Endothelial cell of umbilical vein (primary cell): Measurements from ENCODE around the gene HSPA9. TPM values are rescaled to one million over a fixed set of nuclear protein-coding genes. Genes with fewer than 3 reads are reported as not detected.

Experiments
- BruUV-seq: library from RNA; stranded (reverse); fragments of 400-500 nt; replicated peaks from 2 replicates; lab custom pipeline; 2021; lab: Mats Ljungman, UMichigan
- CTCF ChIA-PET: fragments of 300-600, 350-600 bp; sonication (Branson Sonifier 250); formaldehyde crosslinking; loops from one replicate; lab custom pipeline; 2021; ENCODE audit warnings: antibody characterized with exemption, inconsistent platforms; lab: Charles Lee
- POLR2A ChIA-PET: fragments of 300-600, 350-600 bp; sonication (Branson Sonifier 250); formaldehyde crosslinking; loops from one replicate; lab custom pipeline; 2021; ENCODE audit warnings: antibody characterized with exemption, inconsistent platforms; lab: Charles Lee
- DNase-seq: peaks from one replicate; pipeline ENCODE4 v3.0.0-alpha.2; 2011; ENCODE audit warnings: low read depth, low spot score
- FAIRE-seq: peaks from 2 replicates; lab custom pipeline; 2011; peaks lifted over from hg19 to GRCh38; lab: Jason Lieb, UNC
- H2AFZ ChIP-seq: 2 replicates; pipeline ENCODE4 v1.6.0; 2012; ENCODE audit warnings: low read depth, low read length, control low read depth, inconsistent platforms
- H3K27ac ChIP-seq: 2 replicates; pipeline ENCODE4 v1.5.1; 2011; ENCODE audit warnings: low read depth, mild to moderate bottlenecking, control low read depth, low read length, moderate library complexity; ENCODE audit not compliant: insufficient read depth
- H3K27me3 ChIP-seq, 2 experiments: 2 replicates each; pipeline versions ENCODE4 v1.6.0 to v1.6.1; 2011; ENCODE audit warnings: low read length in 2 of 2, mixed read lengths in 1 of 2; ENCODE audit not compliant: control insufficient read depth in 2 of 2, insufficient read depth in 2 of 2
- H3K36me3 ChIP-seq, 2 experiments: 2 replicates in 1 of 2; 3 replicates in 1 of 2; pipeline ENCODE4 v1.5.1; 2011; ENCODE audit warnings: low read length in 2 of 2, mild to moderate bottlenecking in 1 of 2, moderate library complexity in 1 of 2; ENCODE audit not compliant: control insufficient read depth in 2 of 2, insufficient read depth in 2 of 2; ENCODE audit errors: extremely low read depth in 1 of 2
- H3K4me1 ChIP-seq: 3 replicates; pipeline ENCODE4 v1.5.1; 2011; ENCODE audit warnings: mild to moderate bottlenecking, low read length; ENCODE audit not compliant: control insufficient read depth, insufficient read depth; ENCODE audit errors: extremely low read depth
- H3K4me2 ChIP-seq: 2 replicates; pipeline ENCODE4 v1.6.1; 2011; ENCODE audit warnings: low read length, control low read depth, mixed read lengths; ENCODE audit not compliant: insufficient read depth
- H3K4me3 ChIP-seq, 3 experiments: fragments of 200-600 bp in 1 of 3; sonication (generic), shearing (Covaris generic) in 1 of 3; replicated peaks in 1 of 3; 2 replicates each; pipeline ENCODE4 v1.5.1; 2011 to 2016; ENCODE audit warnings: control low read depth in 3 of 3, low read length in 3 of 3, mild to moderate bottlenecking in 2 of 3, inconsistent platforms in 1 of 3, low read depth in 1 of 3, moderate library complexity in 1 of 3; ENCODE audit not compliant: insufficient read depth in 1 of 3
- H3K79me2 ChIP-seq: 2 replicates; pipeline ENCODE4 v1.6.0; 2012; ENCODE audit warnings: low read length, inconsistent platforms; ENCODE audit not compliant: control insufficient read depth, insufficient read depth
- H3K9ac ChIP-seq: replicated peaks from 2 replicates; pipeline ENCODE3; 2011; ENCODE audit warnings: low read length, control low read depth; ENCODE audit not compliant: insufficient read depth; ENCODE audit errors: extremely low read depth
- H3K9me1 ChIP-seq: replicated peaks from 3 replicates; pipeline ENCODE4 v1.6.0; 2011; ENCODE audit warnings: mild to moderate bottlenecking, low read length; ENCODE audit not compliant: control insufficient read depth, insufficient read depth; ENCODE audit errors: extremely low read depth
- H3K9me3 ChIP-seq: replicated peaks from 2 replicates; pipeline ENCODE4 v1.5.1; 2012; ENCODE audit warnings: low read length, inconsistent platforms; ENCODE audit not compliant: control insufficient read depth, insufficient read depth
- H4K20me1 ChIP-seq: replicated peaks from 2 replicates; pipeline ENCODE3; 2011; ENCODE audit warnings: mild to moderate bottlenecking, low read length; ENCODE audit not compliant: control insufficient read depth, insufficient read depth; ENCODE audit errors: extremely low read depth
- CTCF ChIP-seq, 2 donors: IDR thresholded peaks; 1 replicate in 1 of 2; 2 replicates in 1 of 2; pipeline ENCODE4 v1.5.1; 2011; ENCODE audit warnings: low read length in 2 of 2, mild to moderate bottlenecking in 2 of 2, moderate library complexity in 2 of 2, control low read depth in 1 of 2, inconsistent platforms in 1 of 2, low read depth in 1 of 2; ENCODE audit not compliant: insufficient read depth in 1 of 2; ENCODE audit errors: extremely low read depth in 1 of 2
- JUN ChIP-seq: IDR thresholded peaks from 2 replicates; pipeline ENCODE4 v1.6.1; 2011; ENCODE audit warnings: borderline replicate concordance, low read depth; ENCODE audit not compliant: insufficient read length, insufficient read depth
- MYC ChIP-seq: IDR thresholded peaks from one replicate; pipeline ENCODE4 v1.6.1; 2011; ENCODE audit warnings: mild to moderate bottlenecking, low read depth, low read length
- POLR2A ChIP-seq: IDR thresholded peaks from 2 replicates; pipeline ENCODE4 v1.6.1; 2012; ENCODE audit warnings: low read depth, mild to moderate bottlenecking, control low read depth, low read length
- POLR2AphosphoS5 ChIP-seq: IDR thresholded peaks from 2 replicates; pipeline ENCODE4 v1.6.1; 2012; ENCODE audit warnings: low read depth, mild to moderate bottlenecking, control low read depth, low read length, moderate library complexity; ENCODE audit not compliant: insufficient read depth
- dilution Hi-C: fragments of 300-500 bp; cut with MboI; formaldehyde crosslinking; loops from one replicate; pipeline ENCODE4 v1.15.0; 2019; ENCODE audit warnings: low sequenced_read_pairs; ENCODE audit not compliant: extremely low pct_ligation_motif_present
- intact Hi-C: fragments of 100-400 bp; cut with micrococcal nuclease; formaldehyde crosslinking; loops from one replicate; pipeline ENCODE4 v1.10.0; 2022
- polyA plus RNA-seq, 4 experiments: library from polyadenylated mRNA; depleted of rRNA in 3 of 4; stranded (reverse) in 3 of 4; unstranded in 1 of 4; fragments of >200 nt; gene quantifications; 2 replicates each; pipeline versions ENCODE4 v1.2.1 to v1.2.3, GENCODE V29; 2011 to 2012; ENCODE audit warnings: missing spikeins in 1 of 4
- total RNA-seq: library from RNA; stranded (reverse); gene quantifications from 2 replicates; pipeline ENCODE4 v1.2.3, GENCODE V29; 2021

HSPA9 gene
- total and polyA plus RNA-seq, 2 donors (not counting 3 experiments of a cell fraction or from before 2014, with no cell fraction given) = 99.6 to 192 TPM

DNA sequence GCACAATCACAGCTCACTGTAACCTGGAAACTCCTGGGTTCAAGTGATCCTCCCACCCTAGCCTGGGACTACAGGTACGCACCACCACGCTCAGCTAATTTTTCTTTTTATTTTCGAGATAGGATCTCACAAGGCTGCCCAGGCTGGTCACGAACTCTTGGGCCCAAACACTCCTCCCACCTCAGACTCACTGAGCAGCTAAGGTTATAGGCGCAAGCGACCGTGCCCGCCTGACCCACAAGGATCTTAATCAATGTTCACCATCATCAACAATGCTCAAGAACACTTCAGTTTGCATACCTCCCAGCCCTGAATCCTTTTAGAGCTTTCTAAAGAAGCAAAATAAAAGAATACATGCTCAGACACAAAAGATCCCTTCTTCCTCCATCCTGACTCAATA is 45.4 kb downstream of the HSPA9 start:
- H2AFZ ChIP-seq = no peak overlapping the region
- dilution Hi-C loops (no loop called here), intact Hi-C loops (no loop called here)
- ChIA-PET POLR2A (no interaction called here), CTCF (interaction anchor here (0.5 kb wide), 1 partner anchor 26 kb away, joined by 3 read pairs; no protein-coding TSS in a partner anchor)
- no peaks in the 10 kb centered on the region for H3K27me3 ChIP-seq
- H3K4me1 ChIP-seq = no peaks in the 10 kb centered on the region
- no peaks in the 10 kb centered on the region for H4K20me1 ChIP-seq
- no peak overlapping the region for H3K27ac ChIP-seq
- H3K9me1 ChIP-seq = no peaks in the 10 kb centered on the region
- H3K4me3 ChIP-seq = no peak overlapping the region
- no peak overlapping the region for H3K9ac ChIP-seq
- H3K36me3 ChIP-seq = no peaks in the 10 kb centered on the region
- H3K4me2 ChIP-seq = no peak overlapping the region
- peaks cover 98% of the 10 kb centered on the region for H3K79me2 ChIP-seq
- DNase-seq (no peak), FAIRE-seq (no peak)
- H3K9me3 ChIP-seq = no peaks in the 10 kb centered on the region
- TF ChIP-seq POLR2AphosphoS5 (no peak), JUN (no peak)
- no TSS peak for BruUV-seq

DNA sequence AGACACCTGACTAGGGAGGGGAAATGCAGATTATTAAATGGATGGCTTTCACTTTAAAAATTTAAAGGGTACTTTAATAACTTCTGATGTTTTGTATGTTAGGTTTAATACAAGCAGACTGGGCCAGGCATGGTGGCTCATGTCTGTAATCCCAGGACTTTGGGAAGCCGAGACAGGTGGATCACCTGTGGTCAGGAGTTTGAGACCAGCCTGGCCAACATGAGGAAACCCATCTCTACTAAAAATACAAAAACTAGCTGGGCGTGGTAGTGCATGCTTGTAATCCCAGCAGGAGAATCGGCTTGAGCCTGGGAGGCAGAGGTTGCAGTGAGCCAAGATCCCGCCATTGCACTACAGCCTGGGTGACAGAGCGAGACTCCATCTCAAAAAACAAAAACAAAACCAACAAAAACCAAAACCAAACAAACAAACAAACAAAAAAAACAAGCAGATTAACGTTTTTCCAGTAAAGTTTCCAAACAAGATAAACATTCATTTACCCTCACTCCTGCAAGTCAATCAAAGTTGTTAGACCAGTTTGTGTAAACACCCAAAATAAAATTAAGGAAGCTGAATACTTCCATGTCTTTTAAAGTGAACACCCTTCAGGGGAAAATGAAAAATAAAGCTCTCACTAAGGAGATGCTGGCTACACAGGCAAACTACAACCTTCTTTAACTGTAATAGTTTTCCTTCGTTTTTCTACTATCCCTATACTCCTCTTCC is 46.3 kb downstream of the HSPA9 start:
- dilution Hi-C loops = no loop called here
- Histone ChIP-seq H3K36me3 (no peaks in the 10 kb centered on the region), H3K9me1 (no peaks in the 10 kb centered on the region)

More for the DNA sequence above, 46.3 kb downstream of the HSPA9 start:
- Histone ChIP-seq H3K4me1 (no peaks in the 10 kb centered on the region), H3K27me3 (no peaks in the 10 kb centered on the region), H3K9ac (no peak overlapping the region), H3K4me2 (no peak overlapping the region), H3K4me3 (no peak overlapping the region), H3K9me3 (no peaks in the 10 kb centered on the region), H3K27ac (no peak overlapping the region), H3K79me2 (peaks cover 95% of the 10 kb centered on the region), H2AFZ (no peak overlapping the region), H4K20me1 (no peaks in the 10 kb centered on the region)
- ChIA-PET CTCF (no interaction called here), POLR2A (no interaction called here)
- FAIRE-seq (no peak), DNase-seq (no peak)
- TF ChIP-seq POLR2A (no peak), MYC (no peak), CTCF (IDR thresholded peaks at IDR 0.05; ENCODE audit: extremely low read depth in 1 of 2, insufficient read depth in 1 of 2, low read depth in 1 of 2, low read length in 2 of 2) (no peak)
- intact Hi-C loops = no loop called here
- no TSS peak for BruUV-seq
